HG02870 (cell line): ENCODE data around the gene INTS3.
"Not testable (repeated sequence)": the region's sequence is repeated elsewhere in the genome, so short reads cannot be mapped to it uniquely, and the experiment has no call there.

ENCODE experiments used
- ATAC-seq: cut with Tn5 transposase; IDR thresholded peaks from one replicate; pipeline ENCODE4 v1.9.1; 2021; ENCODE audit warnings: mild to moderate bottlenecking, moderate library complexity; ENCODE audit not compliant: unreplicated experiment

The INTS3 gene

DNA sequence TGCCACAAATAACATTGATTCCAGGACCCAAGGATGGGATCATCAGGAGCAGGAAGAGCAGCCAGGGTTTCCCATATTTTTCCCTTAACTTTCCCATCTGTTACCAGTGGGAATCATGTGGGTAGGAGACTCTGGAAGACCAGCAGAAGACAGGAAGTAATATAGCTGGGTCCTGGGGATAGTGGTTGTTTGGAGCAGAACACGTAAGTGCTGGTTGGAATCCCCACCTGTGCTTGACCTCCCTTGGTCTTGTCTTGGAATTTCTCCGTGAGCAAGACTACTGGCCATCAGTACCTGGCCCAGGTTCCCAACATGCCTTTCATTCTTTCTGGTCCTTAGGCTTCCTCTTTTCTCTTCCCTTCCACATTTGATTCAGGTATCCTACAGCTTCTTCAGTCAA lies 26.4 kb downstream of the INTS3 start:
- ATAC-seq: no peak

DNA sequence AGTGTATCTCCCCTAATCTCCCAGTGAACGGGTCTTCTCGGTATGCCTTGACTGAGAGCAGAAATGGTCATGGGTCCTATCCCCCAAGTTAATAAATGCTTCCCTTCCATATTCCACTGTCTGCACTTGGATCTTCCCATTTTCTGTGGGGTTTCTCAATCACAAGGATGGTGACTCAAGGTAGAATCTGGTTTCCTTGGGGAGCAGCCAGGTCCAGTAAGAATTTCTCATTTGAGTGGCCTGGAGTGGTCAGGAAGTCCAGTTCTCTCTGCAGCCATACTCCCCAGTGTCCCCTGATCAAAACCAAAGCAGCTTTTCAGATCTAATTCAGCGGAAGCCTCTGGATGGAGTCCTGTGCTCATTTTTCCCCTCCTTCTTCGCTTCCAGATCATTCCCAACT lies 32.6 kb downstream of the INTS3 start:
- no peak for ATAC-seq

DNA sequence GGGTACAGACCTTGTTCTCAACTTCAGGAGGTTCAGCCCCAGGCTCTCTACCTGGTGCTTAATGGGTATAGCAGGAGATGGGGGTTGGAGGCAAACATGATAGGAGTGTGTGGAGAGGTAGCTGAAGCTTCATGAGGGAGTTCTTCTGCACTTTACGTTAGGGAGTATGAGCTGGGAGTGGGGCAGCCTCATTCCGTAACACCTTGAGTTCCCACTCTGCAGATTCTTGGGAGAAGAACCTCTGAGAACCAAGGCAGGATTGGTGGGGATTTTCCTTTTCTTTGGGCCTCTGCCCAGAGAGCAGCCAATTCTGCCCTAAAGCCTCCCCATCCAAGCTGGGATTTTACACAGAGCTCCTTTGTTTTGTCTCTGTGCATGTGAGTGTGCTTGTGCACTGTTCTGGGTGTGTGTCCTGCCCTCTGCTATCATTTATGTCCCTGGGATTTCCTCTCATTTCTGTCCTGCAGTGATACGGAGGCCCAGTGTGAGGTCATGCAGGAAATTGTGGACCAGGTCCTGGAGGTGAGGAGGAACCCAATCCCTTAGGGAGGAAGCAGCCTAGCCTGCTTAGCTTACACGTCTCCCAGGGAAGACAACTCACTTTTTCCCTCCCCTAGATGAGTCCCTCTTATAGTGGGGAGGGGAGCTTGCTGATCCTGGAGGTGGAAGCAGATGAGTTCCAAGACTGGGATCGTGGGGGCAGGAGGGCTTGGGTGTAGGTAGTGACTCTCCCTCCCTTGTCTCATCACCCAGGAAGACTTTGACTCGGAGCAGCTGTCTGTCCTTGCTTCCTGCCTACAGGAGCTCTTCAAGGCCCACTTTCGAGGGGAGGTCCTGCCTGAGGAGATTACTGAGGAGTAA lies 35.7 kb downstream of the INTS3 start:
- ATAC-seq: no peak

DNA sequence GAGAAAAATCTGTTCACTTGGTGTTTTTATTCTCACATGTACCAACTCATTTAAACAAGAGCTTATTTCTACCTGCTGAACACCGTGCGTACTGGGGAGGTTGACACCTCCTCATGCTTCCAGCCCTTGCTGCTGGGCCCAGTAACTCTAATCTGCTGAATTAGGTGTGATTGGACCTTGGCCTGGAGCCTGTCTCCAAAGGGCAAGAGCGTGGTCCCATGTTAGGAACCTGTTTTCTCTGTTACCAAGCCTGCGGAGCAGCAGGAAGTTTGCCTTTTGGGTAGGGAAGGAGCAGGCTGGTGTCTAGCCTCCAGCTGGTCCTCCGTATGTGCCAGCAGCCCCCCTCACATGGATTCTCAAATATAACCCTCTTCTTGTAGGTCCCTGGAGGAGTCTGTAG lies 36.5 kb downstream of the INTS3 start:
- no peak for ATAC-seq

DNA sequence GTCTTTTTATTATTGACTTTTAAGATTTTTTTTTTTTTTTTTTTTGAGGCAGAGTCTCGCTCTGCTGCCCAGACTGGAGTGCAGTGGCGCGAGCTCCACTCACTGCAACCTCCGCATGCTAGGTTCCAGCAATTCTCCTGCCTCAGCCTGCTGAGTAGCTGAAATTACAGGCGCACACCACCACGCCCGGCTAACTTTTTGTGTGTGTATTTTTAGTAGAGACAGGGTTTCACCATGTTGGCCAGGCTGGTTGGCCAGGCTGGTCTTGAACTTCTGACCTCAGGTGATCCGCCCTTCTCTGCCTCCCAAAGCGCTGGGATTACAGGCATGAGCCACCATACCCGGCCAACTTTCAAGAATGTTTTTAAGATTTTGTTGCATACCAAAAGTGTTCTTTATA lies 38.8 kb downstream of the INTS3 start:
- not testable (repeated sequence) for ATAC-seq

DNA sequence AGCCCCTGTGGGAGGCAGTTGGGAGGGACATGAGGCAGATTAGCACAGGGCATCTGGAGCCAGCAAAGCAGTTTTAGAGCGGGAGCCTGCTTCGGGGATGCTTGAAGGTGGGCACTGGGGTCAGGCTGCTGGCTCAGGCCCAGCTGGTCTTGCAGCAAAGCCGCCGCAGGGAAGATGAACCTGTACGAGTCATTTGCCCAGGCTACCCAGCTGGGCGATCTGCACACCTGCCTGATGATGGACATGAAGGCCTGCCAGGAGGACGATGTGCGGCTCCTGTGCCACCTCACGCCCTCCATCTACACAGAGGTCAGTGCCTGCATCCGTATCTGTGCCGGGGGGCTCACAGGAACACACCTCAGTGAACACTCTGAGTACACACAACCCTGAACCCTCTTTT lies 39.7 kb downstream of the INTS3 start:
- ATAC-seq: no peak

DNA sequence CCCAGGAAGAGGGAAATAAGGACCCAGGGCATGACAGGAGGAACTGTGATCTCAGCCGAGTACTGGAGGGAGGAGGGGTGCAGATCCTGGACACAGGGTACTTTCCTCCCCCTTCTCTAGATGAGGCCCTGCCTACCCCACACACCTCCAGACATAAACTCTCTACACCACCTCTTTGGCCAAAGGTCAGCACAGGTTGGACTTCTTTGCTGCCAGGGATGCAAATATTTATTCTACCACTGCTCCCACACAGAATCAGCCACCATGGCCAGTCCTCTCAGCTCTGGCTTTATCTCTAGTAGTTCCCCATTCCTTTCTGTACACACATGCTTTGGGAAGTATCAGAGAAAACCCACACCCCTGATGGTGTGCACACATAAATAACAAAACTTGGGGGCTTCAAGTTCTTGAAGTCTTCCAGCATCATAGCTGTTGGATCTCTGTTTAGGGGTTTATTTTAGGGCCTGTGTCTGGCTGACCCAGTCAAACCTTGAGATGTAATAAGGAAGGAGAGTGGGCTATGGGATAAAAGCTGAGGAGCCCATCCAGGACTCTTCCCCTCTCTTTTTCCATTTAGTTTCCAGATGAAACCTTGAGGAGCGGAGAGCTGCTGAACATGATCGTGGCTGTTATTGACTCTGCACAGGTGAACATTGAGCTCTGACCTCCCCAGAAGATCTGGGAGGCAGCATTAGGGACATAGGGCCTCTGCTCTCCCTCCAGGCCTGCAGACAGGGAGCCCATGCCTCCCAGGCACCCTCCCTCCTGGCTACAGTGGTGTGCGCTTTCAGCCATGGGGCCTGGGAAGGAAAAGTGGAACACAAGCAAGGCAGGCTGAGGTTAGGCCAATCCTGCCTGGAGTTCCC lies 40.7 kb downstream of the INTS3 start:
- no peak for ATAC-seq

DNA sequence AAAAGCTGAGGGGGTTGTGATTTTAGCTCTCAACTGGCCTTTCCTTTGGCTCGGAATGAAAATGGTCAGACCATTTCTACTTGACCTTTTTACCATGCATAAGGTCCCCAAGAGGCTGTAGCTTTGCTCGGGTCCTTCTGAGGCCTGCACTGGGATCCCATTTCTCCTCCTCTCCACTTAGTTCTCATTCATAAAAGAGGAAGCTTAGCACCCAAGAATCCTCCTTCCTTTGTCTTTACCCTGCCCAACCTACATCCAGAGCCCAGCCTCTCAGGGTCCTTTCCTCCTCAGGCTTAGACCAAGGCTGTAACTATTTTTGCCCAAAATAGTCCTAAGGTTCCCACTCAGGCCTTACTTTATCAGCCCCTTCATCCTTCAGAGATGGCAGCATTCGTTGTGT lies 41.4 kb downstream of the INTS3 start:
- no peak for ATAC-seq

DNA sequence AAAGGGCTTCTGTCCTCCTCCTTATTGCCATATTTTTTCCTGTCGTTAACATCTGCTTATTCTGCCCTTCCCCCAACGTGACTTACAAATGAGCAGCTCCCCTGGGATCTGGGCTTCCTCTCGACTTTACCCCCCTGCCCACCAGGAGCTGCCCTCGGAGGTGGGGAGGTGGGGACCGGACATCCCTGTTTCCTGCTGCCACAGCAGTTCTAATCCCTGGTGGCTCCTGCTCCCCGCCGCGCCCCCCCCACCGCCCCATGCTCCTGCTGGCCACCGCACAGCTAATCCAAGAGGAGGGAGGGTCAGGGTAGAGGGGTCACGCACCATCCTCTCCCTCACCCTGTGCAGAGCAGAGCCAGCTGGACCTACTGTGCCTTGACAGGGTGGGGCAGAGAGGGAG lies 42.9 kb downstream of the INTS3 start:
- no peak for ATAC-seq

DNA sequence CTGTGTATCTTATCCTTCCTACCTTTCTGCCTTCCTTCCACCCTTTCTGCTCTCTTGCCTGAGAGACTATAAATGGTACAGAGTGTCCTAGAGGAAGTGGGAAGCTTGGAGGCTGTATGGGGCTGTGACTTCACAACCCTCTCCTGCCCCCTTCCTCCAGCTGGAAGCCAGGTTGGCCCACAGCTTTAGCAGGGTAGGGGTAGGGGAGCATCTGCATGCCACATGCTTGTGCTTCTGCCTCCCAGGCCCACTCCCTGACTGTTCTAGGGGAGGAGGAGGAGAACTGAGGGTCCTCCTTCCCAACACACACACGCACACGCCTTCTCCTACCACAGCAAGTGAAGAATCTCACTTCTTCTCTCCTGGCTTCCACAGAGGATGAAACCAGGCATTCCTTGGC lies 43.4 kb downstream of the INTS3 start:
- ATAC-seq: no peak

DNA sequence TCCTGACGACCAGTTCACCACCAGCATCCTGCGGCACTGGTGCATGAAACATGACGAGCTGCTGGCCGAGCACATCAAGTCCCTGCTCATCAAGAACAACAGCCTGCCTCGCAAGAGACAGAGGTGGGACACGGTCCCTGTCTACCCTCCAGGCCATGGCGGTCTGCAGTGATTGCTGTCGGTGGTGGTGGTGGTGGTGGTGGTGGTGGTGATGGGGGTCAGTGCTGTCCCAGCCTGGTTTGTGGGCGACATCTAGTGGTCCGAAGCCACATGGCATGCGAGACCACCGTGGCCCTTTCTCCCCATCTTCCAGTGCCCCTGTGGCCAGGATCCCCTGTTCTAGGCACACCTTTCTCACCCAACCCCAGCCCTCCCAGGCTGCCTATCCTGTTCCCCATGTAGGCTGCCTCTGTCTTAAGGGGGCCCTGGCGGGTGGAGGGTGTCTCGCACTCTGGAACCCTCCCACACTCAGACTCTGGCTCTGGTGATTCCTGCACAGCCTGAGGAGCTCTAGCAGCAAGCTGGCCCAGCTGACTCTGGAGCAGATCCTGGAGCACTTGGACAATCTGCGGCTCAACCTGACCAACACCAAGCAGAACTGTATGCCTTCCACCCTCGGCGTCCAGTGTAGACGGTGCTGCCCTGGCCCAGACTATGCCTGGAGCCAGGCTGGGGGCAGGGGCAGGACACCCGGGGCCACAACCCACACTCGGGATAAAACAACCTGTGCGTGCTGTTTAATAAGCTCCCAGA lies 44.2 kb downstream of the INTS3 start:
- ATAC-seq: no peak

DNA sequence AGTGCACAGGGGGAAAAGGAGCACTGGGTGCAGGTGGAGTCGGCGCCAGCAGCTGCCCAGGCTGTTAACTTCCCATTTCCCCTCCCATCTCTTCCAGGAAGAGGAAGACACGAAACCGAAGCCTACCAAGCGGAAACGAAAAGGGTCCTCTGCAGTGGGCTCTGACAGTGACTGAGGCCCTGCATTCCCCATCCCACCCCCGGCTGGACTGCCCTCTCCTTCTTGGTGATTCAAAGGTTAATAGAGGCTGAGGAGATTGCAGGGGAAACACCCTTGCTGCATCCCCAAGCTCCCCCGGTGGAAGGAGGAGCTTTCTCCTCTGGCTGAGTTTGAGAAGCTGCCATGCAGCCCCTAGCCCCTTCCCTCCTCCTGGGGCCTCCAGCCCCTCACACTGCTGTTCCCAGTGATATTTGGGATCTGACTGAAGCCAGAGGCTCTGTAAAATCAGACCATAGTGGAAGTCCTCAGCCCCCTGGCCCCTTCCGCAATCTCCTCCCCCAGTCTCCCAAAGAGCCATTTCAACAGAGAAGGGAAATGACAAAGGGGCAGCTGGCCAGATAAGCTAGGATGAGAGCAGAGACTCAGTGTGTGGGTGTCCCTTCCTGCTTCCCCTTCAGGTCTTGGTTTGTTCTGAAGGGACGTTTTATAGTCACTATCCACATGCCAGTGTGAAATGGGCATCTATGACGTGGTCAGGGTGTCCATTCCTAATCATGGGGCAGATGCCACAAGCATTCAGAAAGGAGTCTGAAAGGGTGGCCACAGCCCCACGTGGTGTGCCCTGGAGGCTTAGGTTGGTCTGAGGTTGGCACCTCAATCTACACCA lies 45.5 kb downstream of the INTS3 start:
- ATAC-seq: no peak

DNA sequence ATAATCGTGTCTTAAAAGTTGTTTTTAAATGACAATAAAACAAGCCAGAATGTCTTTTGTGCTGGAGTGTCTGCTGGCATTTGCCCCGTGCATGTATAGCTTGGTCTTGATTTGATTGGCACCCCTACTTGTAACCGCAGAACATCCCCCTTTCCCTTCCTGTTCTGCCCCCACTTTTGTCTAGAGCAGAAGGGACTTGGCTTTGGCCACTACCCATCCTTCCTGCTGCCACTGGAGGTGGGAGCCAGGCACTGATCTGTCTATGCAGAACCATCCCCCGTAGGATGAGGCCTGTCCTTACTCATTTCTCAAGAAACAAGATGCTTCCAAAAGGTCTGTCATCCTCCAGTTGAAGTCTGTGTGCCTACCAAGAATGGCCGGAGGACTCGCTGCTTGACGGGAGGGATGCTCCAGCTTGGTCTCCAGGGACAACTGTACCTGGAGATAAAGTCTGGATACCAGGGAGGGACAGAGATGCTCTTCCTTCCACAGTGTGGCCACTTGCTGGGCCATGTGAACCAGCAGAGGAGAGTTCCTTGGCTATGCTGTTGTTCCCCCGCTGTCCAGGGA lies 46.3 kb downstream of the INTS3 start:
- no peak for ATAC-seq

DNA sequence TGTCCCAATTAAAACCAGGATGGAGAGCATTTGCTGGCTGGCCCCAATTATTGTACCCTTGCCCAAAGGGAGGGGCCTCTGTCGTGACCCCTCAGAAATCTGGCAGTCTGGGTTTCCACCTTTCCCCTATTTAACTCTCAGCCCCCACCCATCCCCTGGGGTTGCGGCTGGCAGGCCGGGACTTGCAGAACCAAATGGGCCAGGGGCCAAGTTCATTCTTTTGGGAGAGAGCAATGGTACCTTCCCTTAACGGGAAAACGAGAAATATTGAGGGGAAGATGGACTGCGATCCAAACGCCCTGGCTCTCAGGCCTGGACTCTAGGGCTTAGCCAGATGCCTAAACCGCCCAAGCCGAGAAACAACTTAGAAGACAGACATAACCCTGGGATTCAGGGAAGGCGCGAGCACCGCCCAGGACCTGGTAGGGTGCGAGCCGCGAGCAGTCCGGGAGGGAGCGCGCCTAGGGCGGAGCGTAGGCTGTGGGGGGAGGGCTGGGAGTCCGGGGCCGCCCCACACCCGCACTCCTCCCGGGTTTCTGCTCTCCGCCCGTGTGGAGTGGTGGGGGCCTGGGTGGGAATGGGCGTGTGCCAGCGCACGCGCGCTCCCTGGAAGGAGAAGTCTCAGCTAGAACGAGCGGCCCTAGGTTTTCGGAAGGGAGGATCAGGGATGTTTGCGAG lies 47.1 kb downstream of the INTS3 start, which contains the start of gene SLC27A3:
TSS of gene SLC27A3 (plus strand) at position 628 of the 678 bp plus-strand sequence. CDS start 91 bp downstream, outside the sequence.
- ATAC-seq: peak; percentile 18

DNA sequence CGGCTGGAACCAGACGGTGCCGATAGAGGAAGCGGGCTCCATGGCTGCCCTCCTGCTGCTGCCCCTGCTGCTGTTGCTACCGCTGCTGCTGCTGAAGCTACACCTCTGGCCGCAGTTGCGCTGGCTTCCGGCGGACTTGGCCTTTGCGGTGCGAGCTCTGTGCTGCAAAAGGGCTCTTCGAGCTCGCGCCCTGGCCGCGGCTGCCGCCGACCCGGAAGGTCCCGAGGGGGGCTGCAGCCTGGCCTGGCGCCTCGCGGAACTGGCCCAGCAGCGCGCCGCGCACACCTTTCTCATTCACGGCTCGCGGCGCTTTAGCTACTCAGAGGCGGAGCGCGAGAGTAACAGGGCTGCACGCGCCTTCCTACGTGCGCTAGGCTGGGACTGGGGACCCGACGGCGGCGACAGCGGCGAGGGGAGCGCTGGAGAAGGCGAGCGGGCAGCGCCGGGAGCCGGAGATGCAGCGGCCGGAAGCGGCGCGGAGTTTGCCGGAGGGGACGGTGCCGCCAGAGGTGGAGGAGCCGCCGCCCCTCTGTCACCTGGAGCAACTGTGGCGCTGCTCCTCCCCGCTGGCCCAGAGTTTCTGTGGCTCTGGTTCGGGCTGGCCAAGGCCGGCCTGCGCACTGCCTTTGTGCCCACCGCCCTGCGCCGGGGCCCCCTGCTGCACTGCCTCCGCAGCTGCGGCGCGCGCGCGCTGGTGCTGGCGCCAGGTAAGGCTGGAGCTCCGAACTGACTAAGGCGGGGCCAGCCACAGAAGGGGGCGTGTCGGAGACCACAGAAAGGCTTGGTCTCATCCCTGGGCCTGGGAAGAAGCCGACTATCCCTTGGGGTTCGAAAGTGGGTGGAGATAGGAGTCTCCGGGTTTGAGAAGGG lies 47.8 kb downstream of the INTS3 start:
- ATAC-seq: peak; percentile 48

DNA sequence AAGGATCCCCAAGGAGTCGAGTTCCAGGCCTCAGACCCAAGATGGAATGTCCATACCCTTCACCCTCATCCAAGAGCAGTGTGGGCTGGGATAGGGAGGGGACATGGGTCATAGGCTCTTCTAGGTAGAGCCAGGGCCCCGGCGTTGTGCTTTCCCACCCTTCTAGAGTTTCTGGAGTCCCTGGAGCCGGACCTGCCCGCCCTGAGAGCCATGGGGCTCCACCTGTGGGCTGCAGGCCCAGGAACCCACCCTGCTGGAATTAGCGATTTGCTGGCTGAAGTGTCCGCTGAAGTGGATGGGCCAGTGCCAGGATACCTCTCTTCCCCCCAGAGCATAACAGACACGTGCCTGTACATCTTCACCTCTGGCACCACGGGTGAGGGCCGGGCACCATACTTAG lies 48.5 kb downstream of the INTS3 start:
- ATAC-seq: no peak

DNA sequence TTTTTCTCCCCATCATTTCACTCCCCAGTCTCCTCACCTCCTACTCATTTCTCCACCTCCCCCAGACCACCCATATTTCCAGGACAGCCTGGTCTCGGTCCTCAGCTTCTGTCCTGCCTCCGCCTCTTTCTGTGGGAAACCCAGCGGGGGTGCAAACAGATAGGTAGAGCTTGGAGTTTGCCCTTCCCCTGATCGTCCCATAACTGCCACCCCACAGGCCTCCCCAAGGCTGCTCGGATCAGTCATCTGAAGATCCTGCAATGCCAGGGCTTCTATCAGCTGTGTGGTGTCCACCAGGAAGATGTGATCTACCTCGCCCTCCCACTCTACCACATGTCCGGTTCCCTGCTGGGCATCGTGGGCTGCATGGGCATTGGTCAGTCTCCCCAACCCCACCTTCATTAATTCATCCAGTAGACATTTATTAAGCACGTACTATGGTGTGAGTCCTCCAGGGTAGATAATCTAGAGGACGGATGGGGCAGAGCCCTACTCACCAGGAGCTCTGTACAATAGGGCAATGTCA lies 49.1 kb downstream of the INTS3 start:
- no peak for ATAC-seq

DNA sequence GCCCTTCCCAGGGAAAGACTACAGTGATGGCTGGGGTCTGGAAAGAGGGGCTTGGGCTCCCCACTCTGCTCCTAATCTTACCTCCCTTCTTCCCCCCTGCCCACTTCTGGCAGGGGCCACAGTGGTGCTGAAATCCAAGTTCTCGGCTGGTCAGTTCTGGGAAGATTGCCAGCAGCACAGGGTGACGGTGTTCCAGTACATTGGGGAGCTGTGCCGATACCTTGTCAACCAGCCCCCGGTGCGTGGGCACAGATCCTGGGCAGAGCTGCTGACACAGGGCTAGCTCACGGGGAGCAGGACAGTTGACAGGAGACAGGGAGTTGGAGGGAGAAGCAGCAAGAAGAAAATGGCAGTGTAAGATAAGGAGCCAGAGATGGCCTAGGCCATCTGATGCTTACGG lies 49.8 kb downstream of the INTS3 start:
- ATAC-seq: no peak
